Mammary epithelial cell (primary cell): Measurements from ENCODE around the gene HPSE2.

Experiments used
- CTCF ChIP-seq, 2 donors: IDR thresholded peaks in 1 of 2; conservative IDR thresholded peaks in 1 of 2; 2 replicates each; pipeline ENCODE4 v1.5.1; 2011 to 2012; ENCODE audit warnings: inconsistent platforms in 2 of 2, low read length in 2 of 2, mild to moderate bottlenecking in 2 of 2, control low read depth in 1 of 2, low read depth in 1 of 2; ENCODE audit not compliant: insufficient read depth in 1 of 2; ENCODE audit errors: extremely low read depth in 1 of 2
- EZH2 ChIP-seq: IDR thresholded peaks from 2 replicates; pipeline ENCODE4 v1.6.1; 2012; ENCODE audit warnings: low read length, inconsistent platforms, borderline replicate concordance

- TF ChIP-seq CTCF (conservative IDR thresholded peaks at IDR 0.05 in 1 of 2, IDR thresholded peaks at IDR 0.05 in 1 of 2; ENCODE audit: extremely low read depth in 1 of 2, insufficient read depth in 1 of 2, low read depth in 1 of 2, low read length in 2 of 2) = no peak
- no peak for TF ChIP-seq EZH2
Observed at GRCh38 chr10:98466861-98467505, 768.7 kb downstream of the HPSE2 start.
